HG03342 (cell line): ENCODE results near the gene PTPRCAP.
"Not testable (repeated sequence)": the region's sequence is repeated elsewhere in the genome, so short reads cannot be mapped to it uniquely, and the experiment has no call there.

Experiments
- ATAC-seq: cut with Tn5 transposase; IDR thresholded peaks from one replicate; pipeline ENCODE4 v1.9.1; 2021; ENCODE audit warnings: mild to moderate bottlenecking, moderate library complexity; ENCODE audit not compliant: unreplicated experiment

PTPRCAP gene

GRCh38 chr11:67428052-67429001, 9.2 kb downstream of the PTPRCAP start, which contains the start of gene RPS6KB2:
TSS of gene RPS6KB2 (plus strand) at chr11:67428494. CDS start at chr11:67428546, 52 bp downstream.
- peak; percentile 72 for ATAC-seq

GRCh38 chr11:67427364-67427859, 10.1 kb downstream of the PTPRCAP start:
- ATAC-seq = not testable (repeated sequence)

DNA sequence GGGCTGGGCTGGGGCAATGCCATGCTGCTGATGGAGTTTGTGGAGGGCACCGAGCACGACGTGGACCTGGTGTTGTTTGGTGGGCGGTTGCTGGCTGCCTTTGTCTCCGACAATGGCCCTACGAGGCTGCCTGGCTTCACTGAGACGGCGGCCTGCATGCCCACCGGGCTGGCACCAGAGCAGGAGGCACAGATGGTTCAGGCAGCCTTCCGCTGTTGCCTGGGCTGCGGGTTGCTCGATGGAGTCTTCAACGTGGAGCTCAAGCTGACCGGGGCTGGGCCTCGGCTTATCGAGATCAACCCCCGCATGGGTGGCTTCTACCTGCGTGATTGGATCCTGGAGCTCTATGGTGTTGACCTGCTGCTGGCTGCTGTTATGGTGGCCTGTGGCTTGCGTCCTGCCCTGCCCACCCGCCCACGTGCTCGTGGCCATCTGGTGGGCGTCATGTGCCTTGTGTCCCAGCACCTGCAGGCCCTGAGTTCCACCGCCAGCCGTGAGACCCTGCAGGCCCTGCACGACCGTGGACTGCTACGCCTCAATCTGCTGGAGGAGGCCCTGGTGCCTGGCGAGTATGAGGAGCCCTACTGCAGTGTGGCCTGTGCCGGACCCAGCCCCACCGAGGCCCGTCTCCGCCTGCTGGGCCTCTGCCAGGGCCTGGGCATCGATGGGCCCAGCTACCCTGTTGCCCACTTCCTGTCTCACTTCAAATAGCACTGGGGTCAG, 13.4 kb downstream of the PTPRCAP start:
- no peak for ATAC-seq

DNA sequence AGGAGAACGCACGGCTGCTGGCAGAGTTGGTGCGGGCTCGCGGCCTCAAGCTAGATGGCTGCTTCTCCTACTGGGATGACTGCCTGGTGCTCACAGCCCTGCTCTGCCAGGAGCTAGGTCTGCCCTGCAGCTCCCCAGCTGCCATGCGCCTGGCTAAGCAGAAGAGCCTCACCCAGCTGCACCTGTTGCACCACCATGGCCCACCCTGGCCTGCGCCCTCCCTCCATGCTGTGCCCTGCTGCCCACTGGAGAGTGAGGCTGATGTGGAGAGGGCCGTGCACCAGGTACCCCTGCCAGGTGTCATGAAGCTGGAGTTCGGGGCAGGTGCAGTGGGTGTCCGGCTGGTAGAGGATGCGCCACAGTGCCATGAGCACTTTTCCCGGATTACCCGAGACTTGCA, 14.0 kb downstream of the PTPRCAP start:
- no peak for ATAC-seq

DNA sequence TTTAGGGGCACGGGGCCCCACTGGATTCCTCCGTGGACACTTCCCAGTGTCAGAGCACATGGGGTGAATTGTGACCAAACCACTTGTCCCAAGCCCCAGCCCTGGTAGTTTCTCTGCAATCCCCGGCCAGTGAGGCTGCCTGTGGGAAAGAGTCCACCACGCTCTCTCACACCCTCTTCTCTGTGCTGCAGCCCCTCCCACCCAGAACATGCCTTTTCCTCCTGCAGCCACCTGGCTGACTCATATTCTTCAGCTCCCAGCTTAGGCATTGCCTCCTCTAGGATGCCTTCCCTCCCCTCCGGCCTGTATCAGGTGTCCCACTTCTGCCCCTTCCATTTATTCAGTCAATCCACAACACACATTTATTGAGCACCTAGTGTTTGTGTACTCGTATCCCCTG, 14.6 kb downstream of the PTPRCAP start:
- no peak for ATAC-seq

GRCh38 chr11:67421430-67422031, 16.0 kb downstream of the PTPRCAP start:
- ATAC-seq = no peak

GRCh38 chr11:67420646-67421429, 16.6 kb downstream of the PTPRCAP start:
- ATAC-seq = peak; percentile 83

GRCh38 chr11:67420147-67420645, 17.3 kb downstream of the PTPRCAP start:
- no peak for ATAC-seq

DNA sequence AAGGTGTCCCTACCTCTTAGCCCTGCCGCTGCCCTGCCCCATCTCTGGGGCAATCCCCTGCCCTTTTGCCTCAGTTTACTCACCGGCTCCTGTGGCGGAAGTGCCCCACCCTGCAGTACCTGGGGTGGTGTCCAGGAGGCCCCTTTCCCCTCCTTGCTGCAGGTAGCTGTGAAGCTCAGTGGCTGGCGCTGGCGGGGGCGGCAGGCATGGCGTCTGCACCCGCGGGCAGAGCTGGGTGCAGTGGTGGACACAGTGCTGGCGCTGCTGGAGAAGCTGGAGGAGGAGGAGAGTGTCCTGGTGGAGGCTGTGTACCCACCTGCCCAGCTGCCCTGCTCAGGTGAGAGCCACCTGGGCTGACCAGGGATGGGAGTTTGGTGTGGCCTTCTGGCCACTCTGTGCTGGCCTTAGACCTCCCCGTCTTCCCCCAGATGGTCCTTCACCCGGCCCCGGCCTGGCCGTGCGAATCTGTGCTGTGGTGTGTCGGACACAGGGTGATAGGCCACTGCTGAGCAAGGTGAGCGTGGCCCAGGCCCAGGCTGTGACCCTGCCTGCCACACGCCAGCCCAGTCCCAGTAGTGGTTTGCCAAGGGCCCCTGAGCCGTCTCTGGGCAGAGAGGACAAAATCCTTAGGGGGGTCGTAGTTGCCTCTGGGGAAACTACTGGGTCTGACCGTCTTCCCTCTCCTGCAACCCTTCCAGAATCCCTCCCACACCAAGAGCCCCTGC, 18.0 kb downstream of the PTPRCAP start:
- ATAC-seq = no peak

GRCh38 chr11:67418476-67419281, 18.8 kb downstream of the PTPRCAP start:
- ATAC-seq = no peak

GRCh38 chr11:67417425-67417824, 20.1 kb downstream of the PTPRCAP start:
- ATAC-seq = no peak

GRCh38 chr11:67416416-67417335, 20.8 kb downstream of the PTPRCAP start:
- no peak for ATAC-seq

DNA sequence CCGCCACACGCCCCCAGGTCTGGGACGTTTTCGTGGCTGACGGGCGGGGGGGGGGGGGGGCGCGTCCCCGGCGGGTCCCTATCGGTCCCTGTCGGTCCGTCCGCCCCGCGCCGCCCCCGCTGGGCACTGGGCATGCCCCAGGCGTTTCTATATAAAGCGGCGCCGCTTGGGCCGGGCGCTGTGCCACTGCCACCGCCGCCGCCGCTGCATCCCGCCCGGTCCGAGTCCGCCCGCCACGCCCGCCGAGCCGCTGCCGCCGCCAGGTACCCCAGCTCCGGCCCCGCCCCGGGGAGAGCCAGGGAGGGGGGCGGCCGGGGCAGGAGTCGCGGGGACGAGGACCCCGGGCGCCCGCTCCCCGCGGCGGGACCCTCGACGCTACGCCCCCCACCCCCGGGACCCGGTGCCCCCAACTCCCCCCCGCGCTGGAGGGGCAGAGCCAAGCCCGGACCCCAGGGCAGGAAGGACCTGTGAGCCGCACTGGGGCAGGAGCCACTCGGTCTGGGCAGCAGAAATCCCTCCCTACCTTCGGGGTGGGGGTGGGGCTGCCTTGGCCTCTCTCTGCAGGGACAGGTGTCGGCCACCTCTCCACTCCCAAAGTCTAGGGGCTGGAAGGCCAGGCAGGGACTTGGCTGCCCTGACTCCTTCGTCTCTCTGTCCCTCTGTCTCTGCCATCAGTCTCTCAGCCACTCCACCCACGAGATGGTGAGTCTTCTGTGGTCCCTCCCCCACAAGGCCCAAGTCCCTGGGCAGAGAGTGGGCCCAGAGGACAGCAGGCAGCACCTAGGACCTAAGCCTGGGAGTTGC, 21.8 kb downstream of the PTPRCAP start, which contains the start of gene CARNS1:
Gene CARNS1 (plus strand): TSS at position 178 of the 804 bp plus-strand sequence. CDS start 522 bp downstream, at position 700.
- ATAC-seq = no peak

GRCh38 chr11:67413266-67413849, 24.1 kb downstream of the PTPRCAP start:
- no peak for ATAC-seq

GRCh38 chr11:67412495-67413179, 24.8 kb downstream of the PTPRCAP start:
- ATAC-seq = no peak

DNA sequence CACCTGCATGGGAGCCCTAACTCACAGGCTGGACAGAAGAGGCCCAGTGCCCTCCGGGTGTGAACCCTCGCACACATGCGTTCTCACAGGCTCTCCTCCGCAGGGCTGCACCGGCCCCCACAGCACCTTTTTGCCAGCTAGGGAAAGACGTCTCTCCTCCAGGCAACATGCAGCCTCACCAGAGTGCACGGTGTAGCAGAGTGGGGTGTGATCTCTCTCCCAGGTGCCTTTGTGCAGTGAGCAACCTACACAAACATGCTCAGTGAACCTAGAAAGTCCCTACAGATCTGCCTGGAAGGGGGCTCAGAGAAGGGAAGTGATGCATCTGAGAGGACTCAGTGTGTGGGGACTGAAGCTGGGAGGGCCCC, 25.7 kb downstream of the PTPRCAP start:
- ATAC-seq = no peak
